Measurements from ENCODE around the gene FGF21. TPM values are rescaled to one million over a fixed set of nuclear protein-coding genes. Genes with fewer than 3 reads are reported as not detected.

Gene FGF21
- total and polyA plus RNA-seq, 11 donors, result not detected

- no peaks in the 10 kb centered on the region for H3K9me3 ChIP-seq
- H3K4me3 ChIP-seq, result no peak overlapping the region
- 68 to 85% (median 82%) methylated on average over 8 of the region's 8 CpGs for WGBS, 4 donors
- DNase-seq (no peak), ATAC-seq (no peak)
- no peak overlapping the region for H3K27ac ChIP-seq
- TF ChIP-seq POLR2A (IDR thresholded peaks at IDR 0.05) (no peak), CTCF (IDR thresholded peaks at IDR 0.05) (no peak)
- H3K4me1 ChIP-seq, result peaks cover 0 to under 1% (median 0%) of the 10 kb centered on the region in 12 donors
- intact Hi-C loops (cut with DNase I), result no loop called here
- H3K36me3 ChIP-seq, result peaks cover 0 to 7% (median 0%) of the 10 kb centered on the region in 9 donors
- no peaks in the 10 kb centered on the region for H3K27me3 ChIP-seq
Measured at GRCh38 chr19:48804496-48804895, 49.2 kb downstream of the FGF21 start.

GRCh38 chr19:48805452-48805851 lies 50.1 kb downstream of the FGF21 start:
- no peaks in the 10 kb centered on the region for H3K27me3 ChIP-seq
- no peak for TF ChIP-seq CTCF (IDR thresholded peaks at IDR 0.05)
- TF ChIP-seq POLR2A (IDR thresholded peaks at IDR 0.05), result no peak
- DNase-seq (no peak), ATAC-seq (no peak)
- intact Hi-C loops (cut with DNase I), result no loop called here
- no peaks in the 10 kb centered on the region for H3K9me3 ChIP-seq
- H3K36me3 ChIP-seq, result peaks cover 0 to 7% (median 0%) of the 10 kb centered on the region in 9 donors
- no peak overlapping the region for H3K4me3 ChIP-seq
- H3K4me1 ChIP-seq, result peaks cover 0 to 9% (median 5%) of the 10 kb centered on the region in 12 donors
- no peak overlapping the region for H3K27ac ChIP-seq
- 88 to 94% (median 90%) methylated on average over 15 of the region's 15 CpGs for WGBS, 4 donors

- Histone ChIP-seq H3K9me3 (no peaks in the 10 kb centered on the region), H3K36me3 (peaks cover 0 to 7% (median 0%) of the 10 kb centered on the region in 9 donors), H3K4me1 (peaks cover 0 to 11% (median 8%) of the 10 kb centered on the region in 12 donors), H3K4me3 (no peak overlapping the region), H3K27me3 (no peaks in the 10 kb centered on the region), H3K27ac (no peak overlapping the region)
- TF ChIP-seq POLR2A (IDR thresholded peaks at IDR 0.05) (no peak), CTCF (IDR thresholded peaks at IDR 0.05) (no peak)
- peak in 1 of 4 donors; percentile 44 for ATAC-seq
- intact Hi-C loops (cut with DNase I), result no loop called here
- WGBS, 4 donors, result 76 to 91% (median 87%) methylated on average over 5 of the region's 5 CpGs
- DNase-seq, result peak in 2 of 5 donors; percentile 46 to 48
Measured at GRCh38 chr19:48806518-48806817, 51.1 kb downstream of the FGF21 start.

- TF ChIP-seq CTCF (IDR thresholded peaks at IDR 0.05) (no peak), POLR2A (IDR thresholded peaks at IDR 0.05) (no peak)
- Histone ChIP-seq H3K4me3 (no peak overlapping the region), H3K27me3 (no peaks in the 10 kb centered on the region), H3K9me3 (no peaks in the 10 kb centered on the region), H3K27ac (no peak overlapping the region), H3K4me1 (peaks cover 0 to 17% (median 11%) of the 10 kb centered on the region in 12 donors), H3K36me3 (peaks cover 0 to 7% (median 0%) of the 10 kb centered on the region in 9 donors)
- WGBS, 4 donors, result 79 to 88% (median 83%) methylated on average over 14 to 17 of the region's 17 CpGs
- DNase-seq, result no peak
- intact Hi-C loops (cut with DNase I), result no loop called here
- peak in 2 of 4 donors; percentile 26 to 33 for ATAC-seq
Measured at GRCh38 chr19:48806818-48807589, 51.7 kb downstream of the FGF21 start.
